PC-9 (cell line): ENCODE measurements around the gene TSHR.

Experiments
- EZH2 ChIP-seq: fragments of 200-600 bp; sonication (generic); IDR thresholded peaks from 2 replicates; pipeline ENCODE4 v1.8.0; 2017; ENCODE audit warnings: antibody characterized with exemption, low read depth
- TF ChIP-seq, protein P1 (sequence below): fragments of 200-600 bp; sonication (generic); conservative IDR thresholded peaks from 2 replicates; pipeline ENCODE4 v1.6.1; 2017; ENCODE audit warnings: mixed run types, antibody characterized with exemption, mild to moderate bottlenecking, moderate library complexity

DNA sequence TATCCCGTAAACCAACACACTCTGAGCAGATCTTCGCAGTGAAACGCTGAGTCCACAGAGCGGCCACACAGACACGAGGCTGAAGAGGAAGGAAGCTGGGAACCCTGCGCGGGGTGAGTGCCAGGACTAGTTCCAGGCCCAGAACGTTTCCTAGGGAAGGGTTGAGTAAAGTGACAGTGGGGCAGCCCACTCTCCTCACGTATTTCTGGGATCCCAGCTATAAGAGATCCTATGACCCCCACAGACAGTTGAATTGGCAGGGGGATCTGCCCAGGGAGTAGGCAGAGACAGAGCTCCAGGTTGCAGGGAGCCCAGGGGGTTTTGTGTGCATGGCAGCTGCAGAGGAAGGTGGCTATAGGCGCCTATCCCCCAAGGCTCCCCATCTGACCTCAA is 214.3 kb downstream of the TSHR start:
- TF ChIP-seq, protein P1, sequence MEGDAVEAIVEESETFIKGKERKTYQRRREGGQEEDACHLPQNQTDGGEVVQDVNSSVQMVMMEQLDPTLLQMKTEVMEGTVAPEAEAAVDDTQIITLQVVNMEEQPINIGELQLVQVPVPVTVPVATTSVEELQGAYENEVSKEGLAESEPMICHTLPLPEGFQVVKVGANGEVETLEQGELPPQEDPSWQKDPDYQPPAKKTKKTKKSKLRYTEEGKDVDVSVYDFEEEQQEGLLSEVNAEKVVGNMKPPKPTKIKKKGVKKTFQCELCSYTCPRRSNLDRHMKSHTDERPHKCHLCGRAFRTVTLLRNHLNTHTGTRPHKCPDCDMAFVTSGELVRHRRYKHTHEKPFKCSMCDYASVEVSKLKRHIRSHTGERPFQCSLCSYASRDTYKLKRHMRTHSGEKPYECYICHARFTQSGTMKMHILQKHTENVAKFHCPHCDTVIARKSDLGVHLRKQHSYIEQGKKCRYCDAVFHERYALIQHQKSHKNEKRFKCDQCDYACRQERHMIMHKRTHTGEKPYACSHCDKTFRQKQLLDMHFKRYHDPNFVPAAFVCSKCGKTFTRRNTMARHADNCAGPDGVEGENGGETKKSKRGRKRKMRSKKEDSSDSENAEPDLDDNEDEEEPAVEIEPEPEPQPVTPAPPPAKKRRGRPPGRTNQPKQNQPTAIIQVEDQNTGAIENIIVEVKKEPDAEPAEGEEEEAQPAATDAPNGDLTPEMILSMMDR = no peak
- no peak for TF ChIP-seq EZH2
